Ectodermal cell (in vitro differentiated cells): ENCODE results near the gene LRG1.
A peak's percentile ranks its signal among the peaks of the same experiment; 100 is the strongest.

Experiments
- H3K27ac ChIP-seq: 2 replicates; pipeline ENCODE4 v1.7.0; 2013; ENCODE audit warnings: mild to moderate bottlenecking, low read depth, low read length; ENCODE audit not compliant: insufficient read depth, poor library complexity, severe bottlenecking
- H3K27me3 ChIP-seq: 2 replicates; pipeline ENCODE4 v1.7.0; 2013; ENCODE audit warnings: mild to moderate bottlenecking, low read length; ENCODE audit not compliant: insufficient read depth, control insufficient read depth, poor library complexity, severe bottlenecking
- H3K36me3 ChIP-seq: one replicate; pipeline ENCODE4 v1.7.0; 2013; ENCODE audit warnings: low read length; ENCODE audit not compliant: control insufficient read depth, insufficient read depth
- H3K4me1 ChIP-seq: one replicate; pipeline ENCODE4 v1.7.0; 2013; ENCODE audit warnings: low read length; ENCODE audit not compliant: control insufficient read depth, insufficient read depth
- H3K4me3 ChIP-seq: 2 replicates; pipeline ENCODE4 v1.7.0; 2013; ENCODE audit warnings: low read depth, low read length, control low read depth; ENCODE audit not compliant: insufficient read depth
- H3K9me3 ChIP-seq: 2 replicates; pipeline ENCODE4 v1.7.0; 2013; ENCODE audit warnings: mild to moderate bottlenecking, low read length, moderate library complexity; ENCODE audit not compliant: control insufficient read depth
- WGBS, 2 experiments: methylation state at CpG; one replicate each; pipeline ENCODE4 v1.1.7; 2013; ENCODE audit warnings: missing lambda C conversion rate in 2 of 2; 5-methylcytosine and 5-hydroxymethylcytosine counted together

The LRG1 gene

DNA sequence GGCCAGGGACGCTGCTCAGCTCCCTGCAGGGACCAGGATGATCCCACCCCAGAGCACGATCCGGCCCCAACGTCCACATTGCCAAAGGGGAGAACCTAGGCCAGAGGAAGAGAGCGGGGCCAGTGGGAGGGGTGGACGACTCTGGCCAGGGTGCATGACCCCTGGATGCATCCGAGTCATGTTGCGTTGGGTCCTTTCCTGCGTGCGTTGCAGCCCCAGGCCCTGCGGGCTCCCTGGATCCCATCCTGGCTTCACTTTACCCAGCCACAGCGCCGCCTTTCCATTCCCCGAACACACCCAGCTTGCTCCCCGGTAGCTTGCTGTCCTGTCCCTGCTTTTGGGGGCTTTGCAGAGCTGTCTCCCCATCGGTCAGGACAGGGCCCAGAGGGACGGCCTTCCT is 32.0 kb downstream of the LRG1 start:
- H3K36me3 ChIP-seq = peaks cover 11% of the 10 kb centered on the region
- peaks cover 4% of the 10 kb centered on the region for H3K4me1 ChIP-seq
- no peaks in the 10 kb centered on the region for H3K27me3 ChIP-seq
- H3K9me3 ChIP-seq = no peaks in the 10 kb centered on the region
- 87 to 91% methylated on average over 17 of the region's 17 CpGs for WGBS, 2 experiments
- no peak overlapping the region for H3K27ac ChIP-seq
- no peak overlapping the region for H3K4me3 ChIP-seq

DNA sequence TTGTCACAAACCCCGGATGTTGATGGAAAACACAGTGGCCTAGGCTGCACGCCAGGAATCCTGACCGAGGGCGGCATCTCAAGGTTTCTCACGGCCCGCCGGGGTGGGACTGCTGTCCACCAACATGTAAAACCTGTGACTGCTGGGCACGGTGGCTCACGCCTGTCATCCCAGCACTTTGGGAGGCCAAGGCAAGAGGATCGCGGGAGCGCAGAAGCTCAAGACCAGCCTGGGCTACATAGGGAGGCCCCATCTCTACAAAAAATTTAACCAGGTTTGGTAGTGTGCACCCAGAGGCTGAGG is 32.7 kb downstream of the LRG1 start:
- 93 to 95% methylated on average over 12 of the region's 12 CpGs for WGBS, 2 experiments
- H3K4me1 ChIP-seq = peaks cover 4% of the 10 kb centered on the region
- H3K9me3 ChIP-seq = no peaks in the 10 kb centered on the region
- no peak overlapping the region for H3K27ac ChIP-seq
- H3K27me3 ChIP-seq = no peaks in the 10 kb centered on the region
- no peak overlapping the region for H3K4me3 ChIP-seq
- peaks cover 11% of the 10 kb centered on the region for H3K36me3 ChIP-seq

DNA sequence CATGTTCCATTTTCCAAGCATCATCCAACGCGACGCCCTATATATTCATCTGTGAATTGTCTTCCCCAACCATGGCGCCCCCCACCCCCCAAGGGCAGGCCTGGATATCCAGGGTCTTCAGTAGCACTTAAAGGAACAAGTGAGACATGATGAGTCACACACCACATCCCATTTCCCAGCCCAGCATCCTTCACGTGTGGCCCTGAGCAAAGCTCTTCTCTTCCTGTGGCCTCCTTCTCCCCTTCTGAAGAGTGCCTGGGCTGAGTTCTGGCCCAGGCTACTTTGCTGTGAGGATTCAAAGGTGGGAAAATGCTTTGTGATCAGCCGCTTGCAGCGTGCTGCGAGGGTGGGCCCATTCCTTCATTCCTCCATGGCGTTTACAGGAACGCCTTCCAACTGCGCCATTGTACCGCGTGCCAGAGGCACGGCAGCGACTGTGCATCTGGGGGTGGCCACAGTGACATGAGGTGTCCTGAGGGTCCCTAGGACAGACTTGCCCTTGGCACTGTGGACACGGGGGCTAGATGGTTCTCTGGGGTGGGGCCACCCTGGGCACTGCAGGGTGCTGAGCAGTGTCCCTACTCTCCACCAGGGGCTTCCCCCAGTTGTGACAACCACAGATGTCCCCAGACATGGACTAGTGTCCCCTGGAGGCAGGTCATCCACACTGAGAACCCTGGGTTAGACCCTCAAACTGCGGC is 33.2 kb downstream of the LRG1 start:
- no peak overlapping the region for H3K27ac ChIP-seq
- WGBS, 2 experiments = 92 to 93% methylated on average over 17 of the region's 17 CpGs
- no peaks in the 10 kb centered on the region for H3K9me3 ChIP-seq
- peaks cover 4% of the 10 kb centered on the region for H3K4me1 ChIP-seq
- peaks cover 11% of the 10 kb centered on the region for H3K36me3 ChIP-seq
- no peaks in the 10 kb centered on the region for H3K27me3 ChIP-seq
- no peak overlapping the region for H3K4me3 ChIP-seq

DNA sequence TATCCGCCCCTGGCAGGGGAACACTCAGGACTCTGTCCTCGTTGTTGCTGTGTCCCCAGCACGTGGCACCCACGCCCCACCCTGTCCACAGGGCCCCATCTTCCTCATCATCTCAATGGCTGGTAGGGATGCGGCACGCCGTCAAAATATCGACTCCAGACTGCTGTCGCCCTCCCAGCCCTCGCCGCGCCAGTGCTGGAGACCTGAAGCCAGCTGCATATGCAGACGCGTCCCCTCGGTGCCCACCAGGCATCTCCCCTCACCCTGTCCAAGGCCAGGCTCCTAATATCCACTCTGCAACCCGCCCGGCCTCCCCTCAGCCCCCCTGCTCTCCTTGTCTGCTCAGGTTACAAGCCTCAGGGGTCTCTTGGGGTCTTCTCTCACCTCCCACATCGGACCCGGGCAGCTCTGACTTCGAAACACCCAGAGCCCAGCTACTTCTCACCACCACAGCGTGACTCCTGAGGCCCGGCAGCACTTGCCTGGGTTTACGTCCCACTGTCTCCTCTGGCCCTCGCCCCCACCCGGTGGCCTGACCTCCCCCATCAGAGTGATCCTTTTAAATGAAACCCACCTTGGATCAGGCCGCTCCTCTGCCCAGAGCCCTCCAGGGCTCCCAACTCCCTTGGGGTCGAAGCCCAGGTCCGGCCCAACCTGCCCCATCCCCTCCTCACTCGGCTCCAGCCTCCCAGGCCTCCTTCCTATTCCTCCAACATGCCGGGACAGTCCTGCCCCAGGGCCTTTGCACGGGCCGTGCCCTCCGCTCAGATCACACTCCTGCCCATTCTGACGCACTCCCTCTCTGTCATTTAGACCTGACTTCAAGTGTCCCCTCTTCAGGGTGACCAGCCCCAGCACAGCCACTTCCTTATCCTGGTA is 34.0 kb downstream of the LRG1 start:
- Histone ChIP-seq H3K4me1 (peaks cover 4% of the 10 kb centered on the region), H3K27ac (no peak overlapping the region), H3K36me3 (peaks cover 11% of the 10 kb centered on the region), H3K27me3 (no peaks in the 10 kb centered on the region), H3K9me3 (no peaks in the 10 kb centered on the region), H3K4me3 (no peak overlapping the region)
- WGBS, 2 experiments = 95 to 96% methylated on average over 34 of the region's 34 CpGs

DNA sequence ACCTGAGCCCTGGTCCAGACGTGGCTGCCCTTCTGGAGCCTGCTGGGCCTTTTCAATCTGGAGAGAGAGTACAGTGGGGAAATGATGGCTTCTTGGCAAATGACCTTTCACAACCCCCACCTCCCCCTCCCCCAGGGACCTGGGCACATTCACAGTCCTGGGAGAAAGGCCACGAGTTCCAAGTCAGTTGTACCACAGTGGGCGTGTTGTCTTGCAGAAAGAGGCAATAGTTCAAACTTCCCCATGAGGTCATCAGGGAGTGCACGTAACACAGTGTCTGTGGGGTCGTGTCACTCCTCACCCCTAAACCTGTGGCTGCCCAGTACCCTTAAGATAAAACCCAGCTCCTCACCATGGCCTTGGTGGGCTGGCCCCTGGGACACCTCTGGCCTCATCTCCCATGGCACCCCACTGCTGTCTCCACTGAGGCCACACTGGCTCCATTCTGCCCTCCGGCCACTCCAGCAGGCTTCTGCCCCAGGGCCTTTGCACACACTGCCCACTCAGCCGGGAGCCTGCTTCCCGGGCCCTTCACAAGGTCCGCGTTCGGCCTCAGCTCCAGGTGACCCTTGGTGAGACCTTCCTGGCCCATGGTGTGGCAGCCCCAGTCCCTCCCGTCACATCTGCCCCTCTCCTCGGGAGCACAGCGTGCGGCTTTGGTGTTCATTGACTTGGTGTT is 34.8 kb downstream of the LRG1 start:
- Histone ChIP-seq H3K27ac (no peak overlapping the region), H3K36me3 (peaks cover 11% of the 10 kb centered on the region), H3K27me3 (no peaks in the 10 kb centered on the region)

DNA sequence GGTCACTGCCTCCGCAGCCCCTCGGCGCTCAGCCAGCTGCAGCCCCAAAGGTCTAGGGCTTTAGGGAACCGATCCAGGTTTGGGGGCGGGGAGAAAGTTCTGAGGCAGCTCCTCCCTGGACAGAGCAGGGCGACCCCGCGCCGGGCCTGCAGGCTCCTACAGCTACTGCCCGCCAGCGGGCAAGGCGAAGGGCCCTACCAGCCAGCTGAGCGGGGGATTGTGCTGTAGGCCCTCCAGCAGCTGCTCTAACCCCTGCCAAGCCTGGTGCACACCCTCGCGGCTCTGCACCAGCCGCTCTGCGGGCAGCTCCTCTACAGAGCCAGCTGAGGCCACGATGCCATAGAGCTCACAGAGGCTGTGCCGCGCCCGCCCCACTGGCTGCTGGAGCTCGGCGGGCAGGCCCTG is 35.5 kb downstream of the LRG1 start:
- no peaks in the 10 kb centered on the region for H3K9me3 ChIP-seq
- H3K36me3 ChIP-seq = peaks cover 15% of the 10 kb centered on the region
- no peak overlapping the region for H3K4me3 ChIP-seq
- no peaks in the 10 kb centered on the region for H3K27me3 ChIP-seq
- no peak overlapping the region for H3K27ac ChIP-seq
- H3K4me1 ChIP-seq = peaks cover 4% of the 10 kb centered on the region
- WGBS, 2 experiments = 94 to 95% methylated on average over 23 of the region's 23 CpGs

More for the DNA sequence above, 34.8 kb downstream of the LRG1 start:
- Histone ChIP-seq H3K9me3 (no peaks in the 10 kb centered on the region), H3K4me3 (no peak overlapping the region), H3K4me1 (peaks cover 4% of the 10 kb centered on the region)
- WGBS, 2 experiments = 86 to 88% methylated on average over 15 of the region's 15 CpGs

DNA sequence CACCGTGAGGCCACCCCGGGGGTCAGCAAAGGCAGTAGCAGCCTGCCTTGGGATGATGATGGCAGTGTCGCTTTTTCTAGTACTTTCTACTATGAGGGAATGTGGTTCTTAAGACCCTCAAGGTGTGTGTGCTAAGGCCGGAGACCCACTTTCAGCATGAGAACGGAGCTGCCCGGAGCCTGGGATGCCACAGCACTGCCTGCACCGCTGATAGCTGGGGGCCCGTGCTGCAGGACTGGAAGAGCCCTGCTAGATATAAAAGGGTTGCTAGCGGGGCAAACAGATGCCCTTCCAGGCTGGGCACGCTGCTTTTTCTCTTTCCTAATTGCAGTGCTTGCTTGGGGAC is 36.0 kb downstream of the LRG1 start:
- peaks cover 4% of the 10 kb centered on the region for H3K4me1 ChIP-seq
- H3K27me3 ChIP-seq = no peaks in the 10 kb centered on the region
- 90 to 91% methylated on average over 10 of the region's 10 CpGs for WGBS, 2 experiments
- no peak overlapping the region for H3K27ac ChIP-seq
- H3K4me3 ChIP-seq = no peak overlapping the region
- H3K9me3 ChIP-seq = no peaks in the 10 kb centered on the region
- peaks cover 15% of the 10 kb centered on the region for H3K36me3 ChIP-seq

DNA sequence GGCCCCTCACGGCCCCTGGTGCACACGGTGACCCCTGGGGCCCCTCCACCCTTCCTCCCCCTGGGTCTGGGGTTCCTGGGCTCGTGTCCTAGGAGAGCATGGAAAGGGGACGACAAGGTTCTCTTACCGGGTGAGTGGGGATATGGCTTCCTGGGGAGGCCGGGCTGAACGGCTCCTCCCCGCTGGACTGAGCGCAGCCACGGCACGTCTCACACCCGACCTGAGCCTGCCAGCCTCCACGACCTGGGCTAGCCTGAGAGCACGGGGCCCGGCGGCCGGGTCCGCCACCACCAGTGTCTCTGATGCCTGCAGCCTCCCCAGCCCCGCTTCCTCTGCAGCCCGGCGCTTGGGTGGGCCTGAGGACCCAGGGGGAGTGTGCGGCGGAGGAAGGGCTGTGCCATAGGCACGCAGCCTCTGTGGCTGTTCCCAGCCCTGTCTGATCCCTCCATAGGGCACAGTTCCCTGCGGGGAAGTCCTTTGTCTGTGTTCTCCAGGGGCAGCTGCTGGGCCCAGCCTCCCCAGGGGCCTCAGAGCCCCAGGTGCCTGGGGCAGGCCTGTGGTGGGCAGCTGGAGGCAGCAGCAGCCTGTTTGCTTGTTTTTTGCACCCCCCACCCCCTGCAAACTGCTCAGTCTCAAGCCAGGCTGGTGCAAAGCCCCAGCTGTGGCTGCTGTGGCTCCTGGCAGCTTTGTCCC is 36.6 kb downstream of the LRG1 start:
- Histone ChIP-seq H3K4me3 (no peak overlapping the region), H3K27me3 (no peaks in the 10 kb centered on the region), H3K36me3 (peaks cover 17% of the 10 kb centered on the region), H3K27ac (peak overlapping the region; percentile 50), H3K9me3 (no peaks in the 10 kb centered on the region), H3K4me1 (peaks cover 4% of the 10 kb centered on the region)
- 85% methylated on average over 25 of the region's 25 CpGs for WGBS, 2 experiments

DNA sequence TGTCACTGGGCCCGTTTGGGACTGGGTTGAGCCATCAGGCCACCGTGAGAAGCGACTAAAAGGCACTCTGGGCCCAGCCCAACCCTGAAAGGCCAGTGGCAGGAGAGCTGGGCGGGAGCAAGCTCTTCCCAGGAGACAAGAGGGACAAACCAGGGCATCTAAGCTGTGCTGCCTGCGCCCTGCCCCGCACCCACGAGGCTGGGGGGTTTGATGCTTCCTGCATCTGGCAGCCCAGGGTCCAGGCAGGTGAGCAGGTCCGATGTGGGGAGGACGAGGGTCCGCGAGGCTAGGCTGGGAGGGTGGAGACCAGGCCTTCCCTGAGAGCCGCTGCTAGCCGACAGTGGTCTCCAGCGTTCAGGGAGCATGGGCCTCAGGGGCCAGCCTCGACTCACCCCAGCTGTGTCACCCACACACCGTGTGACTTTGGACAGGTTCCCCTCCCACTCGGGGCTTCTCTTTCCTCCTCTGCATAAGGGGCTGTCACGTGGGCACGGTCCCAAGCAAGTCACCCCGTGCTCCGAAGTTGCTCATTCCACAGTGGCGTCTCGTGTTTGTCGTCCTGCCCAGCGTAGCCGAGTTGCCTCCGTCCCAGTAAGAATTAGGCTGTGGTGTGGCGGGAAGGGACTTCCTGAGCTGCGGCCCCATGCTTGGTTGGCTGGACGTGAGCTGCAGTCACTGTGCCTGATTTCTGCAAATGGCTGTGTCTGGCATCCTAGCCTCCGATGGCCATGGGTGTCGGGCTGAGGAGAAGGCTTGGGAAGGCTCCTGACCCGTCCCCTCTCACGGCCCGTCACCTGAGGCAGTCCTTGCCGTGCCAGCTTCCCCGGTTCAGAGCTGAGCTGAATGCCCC is 37.3 kb downstream of the LRG1 start:
- Histone ChIP-seq H3K4me1 (peaks cover 4% of the 10 kb centered on the region), H3K4me3 (no peak overlapping the region), H3K27me3 (no peaks in the 10 kb centered on the region), H3K27ac (no peak overlapping the region), H3K36me3 (peaks cover 25% of the 10 kb centered on the region), H3K9me3 (no peaks in the 10 kb centered on the region)
- 93% methylated on average over 37 of the region's 37 CpGs for WGBS, 2 experiments
